ENCODE data around the gene C16orf89.

DNA sequence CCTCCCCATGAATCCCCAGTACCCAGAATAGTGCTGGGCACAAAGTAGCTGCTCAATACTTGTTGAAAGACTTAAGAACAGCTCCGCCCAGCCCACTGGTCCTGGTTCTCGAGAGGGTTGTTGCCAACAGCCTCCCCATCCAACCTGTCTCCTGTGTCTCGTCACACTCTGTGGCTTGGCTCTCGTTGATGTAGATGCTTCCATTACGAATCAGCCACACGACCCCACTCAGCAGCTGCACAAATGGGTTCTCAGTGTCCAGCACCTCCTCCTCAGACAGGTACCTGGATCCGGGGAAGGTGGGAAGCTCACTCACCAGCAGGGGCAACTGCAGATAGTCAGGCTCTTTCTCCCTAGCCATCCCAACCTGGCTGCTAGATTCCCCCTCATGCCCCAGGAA is 34.2 kb downstream of the C16orf89 start:
- TF ChIP-seq CTCF (conservative IDR thresholded peaks at IDR 0.05) (no peak), ZFX (IDR thresholded peaks at IDR 0.05) (no peak)
